Neural cell (in vitro differentiated cells): ENCODE measurements around the gene NRL.

Experiments used
- EP300 ChIP-seq: fragments of 450-650 bp; conservative IDR thresholded peaks from 2 replicates; pipeline ENCODE4 v1.6.1; 2014; ENCODE audit warnings: antibody characterized with exemption, mild to moderate bottlenecking, moderate library complexity; ENCODE audit not compliant: poor library complexity, severe bottlenecking
- POLR2AphosphoS5 ChIP-seq: IDR thresholded peaks from 2 replicates; pipeline ENCODE4 v1.6.1; 2012
- RAD21 ChIP-seq: fragments of 450-650 bp; conservative IDR thresholded peaks from 2 replicates; pipeline ENCODE4 v1.6.1; 2014; ENCODE audit warnings: antibody characterized with exemption, mild to moderate bottlenecking, moderate library complexity
- TF ChIP-seq, protein P1 (sequence below): fragments of 450-650 bp; IDR thresholded peaks from 2 replicates; pipeline ENCODE4 v1.5.1; 2014; ENCODE audit warnings: antibody characterized with exemption, mild to moderate bottlenecking, moderate library complexity; ENCODE audit not compliant: poor library complexity, severe bottlenecking
- TF ChIP-seq, protein P2 (sequence below): IDR thresholded peaks from 2 replicates; pipeline ENCODE4 v1.6.1; 2012; ENCODE audit warnings: borderline replicate concordance

DNA sequence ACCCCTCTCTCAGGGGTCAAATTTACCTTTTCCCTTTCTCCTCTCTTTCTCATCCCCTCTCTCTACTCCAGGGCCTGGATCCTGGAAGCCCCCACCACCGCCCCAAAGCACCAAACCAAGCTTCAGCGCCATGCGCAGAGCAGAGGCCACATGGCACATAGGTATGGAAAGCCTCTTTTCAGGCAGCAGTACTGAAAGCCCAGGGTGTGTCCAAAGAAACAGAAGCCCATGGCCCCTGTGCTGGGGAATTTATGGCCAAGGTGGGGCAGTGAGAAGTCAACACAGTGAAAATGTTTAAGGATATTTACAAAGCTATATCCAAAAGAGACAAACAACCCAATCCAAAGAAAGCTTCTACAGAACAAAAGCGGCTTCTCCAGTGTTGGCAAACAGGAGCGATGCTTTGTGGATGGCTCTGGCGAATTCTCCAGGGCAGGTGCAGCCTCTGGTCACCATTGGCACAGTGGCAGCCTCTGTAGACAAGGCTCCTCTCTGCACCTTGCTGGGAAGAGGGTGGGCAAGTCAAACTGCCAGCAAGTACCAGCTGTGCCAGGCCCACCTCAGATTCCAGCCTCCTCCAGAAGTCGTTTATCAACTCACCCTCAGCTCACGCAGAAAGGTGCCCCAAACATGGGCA lies 48.1 kb downstream of the NRL start:
- TF ChIP-seq, protein P1, sequence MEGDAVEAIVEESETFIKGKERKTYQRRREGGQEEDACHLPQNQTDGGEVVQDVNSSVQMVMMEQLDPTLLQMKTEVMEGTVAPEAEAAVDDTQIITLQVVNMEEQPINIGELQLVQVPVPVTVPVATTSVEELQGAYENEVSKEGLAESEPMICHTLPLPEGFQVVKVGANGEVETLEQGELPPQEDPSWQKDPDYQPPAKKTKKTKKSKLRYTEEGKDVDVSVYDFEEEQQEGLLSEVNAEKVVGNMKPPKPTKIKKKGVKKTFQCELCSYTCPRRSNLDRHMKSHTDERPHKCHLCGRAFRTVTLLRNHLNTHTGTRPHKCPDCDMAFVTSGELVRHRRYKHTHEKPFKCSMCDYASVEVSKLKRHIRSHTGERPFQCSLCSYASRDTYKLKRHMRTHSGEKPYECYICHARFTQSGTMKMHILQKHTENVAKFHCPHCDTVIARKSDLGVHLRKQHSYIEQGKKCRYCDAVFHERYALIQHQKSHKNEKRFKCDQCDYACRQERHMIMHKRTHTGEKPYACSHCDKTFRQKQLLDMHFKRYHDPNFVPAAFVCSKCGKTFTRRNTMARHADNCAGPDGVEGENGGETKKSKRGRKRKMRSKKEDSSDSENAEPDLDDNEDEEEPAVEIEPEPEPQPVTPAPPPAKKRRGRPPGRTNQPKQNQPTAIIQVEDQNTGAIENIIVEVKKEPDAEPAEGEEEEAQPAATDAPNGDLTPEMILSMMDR = no peak
- TF ChIP-seq POLR2AphosphoS5 (no peak), RAD21 (no peak), EP300 (no peak)
- TF ChIP-seq, protein P2, sequence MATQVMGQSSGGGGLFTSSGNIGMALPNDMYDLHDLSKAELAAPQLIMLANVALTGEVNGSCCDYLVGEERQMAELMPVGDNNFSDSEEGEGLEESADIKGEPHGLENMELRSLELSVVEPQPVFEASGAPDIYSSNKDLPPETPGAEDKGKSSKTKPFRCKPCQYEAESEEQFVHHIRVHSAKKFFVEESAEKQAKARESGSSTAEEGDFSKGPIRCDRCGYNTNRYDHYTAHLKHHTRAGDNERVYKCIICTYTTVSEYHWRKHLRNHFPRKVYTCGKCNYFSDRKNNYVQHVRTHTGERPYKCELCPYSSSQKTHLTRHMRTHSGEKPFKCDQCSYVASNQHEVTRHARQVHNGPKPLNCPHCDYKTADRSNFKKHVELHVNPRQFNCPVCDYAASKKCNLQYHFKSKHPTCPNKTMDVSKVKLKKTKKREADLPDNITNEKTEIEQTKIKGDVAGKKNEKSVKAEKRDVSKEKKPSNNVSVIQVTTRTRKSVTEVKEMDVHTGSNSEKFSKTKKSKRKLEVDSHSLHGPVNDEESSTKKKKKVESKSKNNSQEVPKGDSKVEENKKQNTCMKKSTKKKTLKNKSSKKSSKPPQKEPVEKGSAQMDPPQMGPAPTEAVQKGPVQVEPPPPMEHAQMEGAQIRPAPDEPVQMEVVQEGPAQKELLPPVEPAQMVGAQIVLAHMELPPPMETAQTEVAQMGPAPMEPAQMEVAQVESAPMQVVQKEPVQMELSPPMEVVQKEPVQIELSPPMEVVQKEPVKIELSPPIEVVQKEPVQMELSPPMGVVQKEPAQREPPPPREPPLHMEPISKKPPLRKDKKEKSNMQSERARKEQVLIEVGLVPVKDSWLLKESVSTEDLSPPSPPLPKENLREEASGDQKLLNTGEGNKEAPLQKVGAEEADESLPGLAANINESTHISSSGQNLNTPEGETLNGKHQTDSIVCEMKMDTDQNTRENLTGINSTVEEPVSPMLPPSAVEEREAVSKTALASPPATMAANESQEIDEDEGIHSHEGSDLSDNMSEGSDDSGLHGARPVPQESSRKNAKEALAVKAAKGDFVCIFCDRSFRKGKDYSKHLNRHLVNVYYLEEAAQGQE = no peak
